K562 (cell line): Measurements from ENCODE around the gene ATP5F1C.

ENCODE experiments used
- EGR1 ChIP-seq: fragments of 450-650 bp; conservative IDR thresholded peaks from 2 replicates; pipeline ENCODE4 v1.6.1; 2017; ENCODE audit warnings: mild to moderate bottlenecking
- POLR2AphosphoS5 ChIP-seq: IDR thresholded peaks from 2 replicates; pipeline ENCODE4 v1.6.1; 2011; ENCODE audit warnings: mild to moderate bottlenecking, low read depth, low read length, moderate library complexity; ENCODE audit not compliant: control insufficient read depth, insufficient read depth
- SAFB2 ChIP-seq: fragments of 200-400 bp; formaldehyde crosslinking; IDR thresholded peaks from 2 replicates; pipeline ENCODE4 v1.6.1; 2018; ENCODE audit warnings: borderline replicate concordance, low read length, low read depth, moderate library complexity; ENCODE audit not compliant: severe bottlenecking
- TF ChIP-seq, protein P1 (sequence below): fragments of 450-650 bp; IDR thresholded peaks from 2 replicates; pipeline ENCODE4 v1.6.1; 2016; ENCODE audit warnings: antibody characterized with exemption
- TF ChIP-seq, protein P2 (sequence below): fragments of 250-450 bp; sonication (Bioruptor Pico); IDR thresholded peaks from 2 replicates; pipeline ENCODE4 v1.5.0; 2020; ENCODE audit warnings: mild to moderate bottlenecking

DNA sequence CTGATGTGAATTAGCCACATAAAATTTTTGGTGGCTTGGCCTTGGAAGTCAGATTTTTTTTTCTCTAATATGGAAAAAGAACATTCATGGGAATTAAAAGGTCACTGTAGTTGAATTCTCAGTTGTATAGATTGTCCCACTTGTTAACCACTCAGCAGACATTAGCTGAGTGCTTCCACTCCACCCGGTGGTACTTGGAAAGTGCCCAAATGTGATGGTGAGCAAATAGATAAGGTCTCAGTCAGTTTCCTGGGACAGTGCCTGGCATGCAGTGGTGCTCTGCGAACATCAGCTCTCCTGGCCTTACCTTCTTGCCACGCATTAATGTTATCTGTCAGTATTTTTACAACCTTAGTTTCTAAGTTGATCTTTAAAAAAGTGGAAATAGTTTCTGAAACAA, 1.4 kb downstream of the ATP5F1C start:
- TF ChIP-seq, protein P1, sequence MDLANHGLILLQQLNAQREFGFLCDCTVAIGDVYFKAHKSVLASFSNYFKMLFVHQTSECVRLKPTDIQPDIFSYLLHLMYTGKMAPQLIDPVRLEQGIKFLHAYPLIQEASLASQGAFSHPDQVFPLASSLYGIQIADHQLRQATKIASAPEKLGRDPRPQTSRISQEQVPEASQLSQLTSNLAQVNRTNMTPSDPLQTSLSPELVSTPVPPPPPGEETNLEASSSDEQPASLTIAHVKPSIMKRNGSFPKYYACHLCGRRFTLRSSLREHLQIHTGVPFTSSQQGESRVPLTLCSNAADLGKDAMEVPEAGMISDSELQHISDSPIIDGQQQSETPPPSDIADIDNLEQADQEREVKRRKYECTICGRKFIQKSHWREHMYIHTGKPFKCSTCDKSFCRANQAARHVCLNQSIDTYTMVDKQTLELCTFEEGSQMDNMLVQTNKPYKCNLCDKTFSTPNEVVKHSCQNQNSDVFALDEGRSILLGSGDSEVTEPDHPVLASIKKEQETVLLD: no peak
- TF ChIP-seq POLR2AphosphoS5 (no peak), SAFB2 (no peak), EGR1 (no peak)
- TF ChIP-seq, protein P2, sequence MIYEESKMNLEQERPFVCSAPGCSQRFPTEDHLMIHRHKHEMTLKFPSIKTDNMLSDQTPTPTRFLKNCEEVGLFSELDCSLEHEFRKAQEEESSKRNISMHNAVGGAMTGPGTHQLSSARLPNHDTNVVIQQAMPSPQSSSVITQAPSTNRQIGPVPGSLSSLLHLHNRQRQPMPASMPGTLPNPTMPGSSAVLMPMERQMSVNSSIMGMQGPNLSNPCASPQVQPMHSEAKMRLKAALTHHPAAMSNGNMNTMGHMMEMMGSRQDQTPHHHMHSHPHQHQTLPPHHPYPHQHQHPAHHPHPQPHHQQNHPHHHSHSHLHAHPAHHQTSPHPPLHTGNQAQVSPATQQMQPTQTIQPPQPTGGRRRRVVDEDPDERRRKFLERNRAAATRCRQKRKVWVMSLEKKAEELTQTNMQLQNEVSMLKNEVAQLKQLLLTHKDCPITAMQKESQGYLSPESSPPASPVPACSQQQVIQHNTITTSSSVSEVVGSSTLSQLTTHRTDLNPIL: no peak
